Esophagus muscularis mucosa (tissue), 4 donors: ENCODE data around the gene RNF34.
A peak's percentile ranks its signal among the peaks of the same experiment; 100 is the strongest.

ENCODE experiments used
- EP300 ChIP-seq: sonication (generic); formaldehyde crosslinking; IDR thresholded peaks from one replicate; pipeline ENCODE4 v1.6.1; 2017; ENCODE audit warnings: antibody characterized with exemption
- POLR2A ChIP-seq: fragments of 450-650 bp; IDR thresholded peaks from one replicate; pipeline ENCODE4 v1.6.1; 2017; ENCODE audit warnings: antibody characterized with exemption, moderate library complexity, mild to moderate bottlenecking, low read depth
- POLR2AphosphoS5 ChIP-seq, 2 donors: sonication (generic); formaldehyde crosslinking; IDR thresholded peaks; one replicate each; pipeline ENCODE4 v1.6.1; 2017; ENCODE audit warnings: antibody characterized with exemption in 2 of 2
- TF ChIP-seq, protein P1 (sequence below), 3 experiments: fragments of 200-600 bp in 2 of 3; fragments of 450-650 bp in 1 of 3; sonication (generic) in 2 of 3; IDR thresholded peaks; one replicate each; pipeline ENCODE4 v1.5.1; 2017 to 2019; ENCODE audit warnings: antibody characterized with exemption in 3 of 3, mild to moderate bottlenecking in 2 of 3, moderate library complexity in 1 of 3

DNA sequence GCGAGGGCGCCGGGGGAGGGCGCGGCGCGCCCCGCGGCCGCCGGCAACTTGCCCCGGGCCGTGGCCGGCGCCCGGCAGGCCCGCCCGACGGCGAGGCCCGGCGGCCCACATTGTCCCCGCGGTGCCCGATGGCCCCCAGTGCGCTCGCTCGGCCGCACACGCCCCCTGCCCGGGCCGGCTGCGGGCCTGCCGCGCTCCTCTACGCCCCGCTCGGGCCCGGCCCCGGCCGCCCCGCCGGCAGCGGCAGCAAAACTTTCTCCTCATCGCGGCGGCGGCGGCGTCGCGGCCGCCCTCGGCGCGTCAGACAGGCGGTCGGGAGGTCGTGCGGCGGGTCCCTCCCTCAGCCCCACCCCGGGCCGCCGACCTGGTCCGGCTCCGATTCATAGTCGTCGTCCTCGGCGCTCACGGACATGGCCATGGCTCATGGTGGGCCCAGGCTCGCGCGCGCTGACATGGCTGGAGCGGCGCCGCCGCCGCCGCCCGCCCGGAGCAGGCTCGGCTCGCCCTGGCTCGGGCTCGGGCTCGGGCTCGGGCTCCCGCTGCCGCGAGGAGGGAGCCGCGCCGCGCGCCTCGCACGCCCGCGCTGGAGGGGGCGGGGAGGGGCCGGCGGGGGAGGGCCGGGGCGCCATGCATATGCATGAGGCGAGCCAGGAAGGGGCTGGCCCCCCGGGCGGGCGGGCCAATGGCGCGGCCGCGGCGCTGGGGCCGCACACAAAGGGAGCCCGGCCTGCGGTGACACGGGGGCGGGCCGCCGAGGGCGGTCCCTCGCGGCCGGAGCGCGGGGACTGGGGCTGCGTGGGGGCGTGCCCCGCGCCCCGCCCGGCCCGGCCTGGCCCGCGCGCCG lies 67.1 kb downstream of the RNF34 start:
- TF ChIP-seq, protein P1, sequence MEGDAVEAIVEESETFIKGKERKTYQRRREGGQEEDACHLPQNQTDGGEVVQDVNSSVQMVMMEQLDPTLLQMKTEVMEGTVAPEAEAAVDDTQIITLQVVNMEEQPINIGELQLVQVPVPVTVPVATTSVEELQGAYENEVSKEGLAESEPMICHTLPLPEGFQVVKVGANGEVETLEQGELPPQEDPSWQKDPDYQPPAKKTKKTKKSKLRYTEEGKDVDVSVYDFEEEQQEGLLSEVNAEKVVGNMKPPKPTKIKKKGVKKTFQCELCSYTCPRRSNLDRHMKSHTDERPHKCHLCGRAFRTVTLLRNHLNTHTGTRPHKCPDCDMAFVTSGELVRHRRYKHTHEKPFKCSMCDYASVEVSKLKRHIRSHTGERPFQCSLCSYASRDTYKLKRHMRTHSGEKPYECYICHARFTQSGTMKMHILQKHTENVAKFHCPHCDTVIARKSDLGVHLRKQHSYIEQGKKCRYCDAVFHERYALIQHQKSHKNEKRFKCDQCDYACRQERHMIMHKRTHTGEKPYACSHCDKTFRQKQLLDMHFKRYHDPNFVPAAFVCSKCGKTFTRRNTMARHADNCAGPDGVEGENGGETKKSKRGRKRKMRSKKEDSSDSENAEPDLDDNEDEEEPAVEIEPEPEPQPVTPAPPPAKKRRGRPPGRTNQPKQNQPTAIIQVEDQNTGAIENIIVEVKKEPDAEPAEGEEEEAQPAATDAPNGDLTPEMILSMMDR (IDR thresholded peaks at IDR 0.05): no peak
- no peak for TF ChIP-seq EP300
- TF ChIP-seq POLR2A: no peak
- TF ChIP-seq POLR2AphosphoS5 (IDR thresholded peaks at IDR 0.05): peak; percentile 30 to 58
